Left ventricle myocardium superior (tissue), 1 donor: Measurements from ENCODE around the gene ING4. TPM values are rescaled to one million over a fixed set of nuclear protein-coding genes. Genes with fewer than 3 reads are reported as not detected.

Source experiments
- ATAC-seq: fragments of 200-7000 bp; cut with Tn5 transposase; one replicate; pipeline ENCODE4 v1.9.1; 2020; ENCODE audit warnings: mild to moderate bottlenecking, moderate library complexity
- DNase-seq: peaks from one replicate; pipeline ENCODE4 v3.0.0-alpha.2; 2020
- intact Hi-C: fragments of 100-400 bp; cut with micrococcal nuclease; formaldehyde crosslinking; loops from one replicate; pipeline ENCODE4 v1.11.0; 2022
- total RNA-seq: library from RNA; stranded (reverse); fragmentation: NEBNext Ultra II Directional; extraction: Animal tissue kit (Norgen Biotek cat#: 25700); gene quantifications from one replicate; pipeline ENCODE4 v1.2.1, GENCODE V29; 2021
- donor health status: DM: no; HTN: yes; CAD: no; lungs with severe emphysema.

The ING4 gene
- total RNA-seq, 1 donor from 2014 or later = 30.1 TPM

GRCh38 chr12:6641131-6641530, 21.8 kb downstream of the ING4 start:
- DNase-seq (no peak), ATAC-seq (no peak)
- intact Hi-C loops = no loop called here

DNA sequence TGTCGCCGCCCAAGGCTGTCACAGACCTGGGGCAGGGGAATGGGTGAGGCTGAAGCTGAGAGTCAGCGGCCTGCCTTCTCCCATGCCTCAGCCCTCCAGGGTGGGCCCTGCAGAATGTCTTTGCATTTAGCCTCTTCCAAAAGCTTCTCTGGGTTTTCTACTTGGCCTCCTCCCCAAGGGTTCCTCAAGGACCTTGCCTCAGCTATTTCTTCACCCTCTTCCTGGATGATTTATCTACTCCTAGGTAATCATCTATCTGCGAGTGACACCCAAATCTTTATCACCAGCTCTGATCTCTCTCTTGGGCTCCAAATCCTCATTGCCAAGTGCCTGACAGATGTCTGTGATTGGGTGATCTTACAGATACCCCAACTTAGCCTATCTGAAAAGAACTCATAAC, 22.4 kb downstream of the ING4 start:
- no peak for ATAC-seq
- no peak for DNase-seq
- intact Hi-C loops = no loop called here

GRCh38 chr12:6639151-6639801, 23.6 kb downstream of the ING4 start:
- ATAC-seq (no peak), DNase-seq (no peak)
- intact Hi-C loops = no loop called here

DNA sequence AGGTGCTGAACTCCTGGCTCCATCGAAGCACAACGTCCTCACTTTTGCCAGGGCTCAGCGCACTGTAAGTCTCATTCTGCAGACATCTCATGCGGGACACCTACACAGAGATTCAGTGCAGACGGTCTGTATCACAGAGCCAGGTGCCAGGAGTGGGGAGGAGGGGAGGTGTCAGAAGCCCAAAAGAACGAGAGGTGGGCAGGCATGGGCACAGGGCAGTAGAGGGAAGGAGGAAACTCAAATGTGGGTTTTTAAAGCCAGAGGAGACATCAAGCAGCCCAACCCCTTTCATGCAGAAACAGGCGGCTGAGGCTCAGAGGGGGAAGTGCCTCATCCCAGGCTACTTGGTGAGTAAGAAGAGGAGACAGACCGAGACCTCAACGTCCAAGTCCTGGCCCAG, 24.6 kb downstream of the ING4 start:
- intact Hi-C loops = no loop called here
- ATAC-seq (peak; percentile 12), DNase-seq (no peak)

GRCh38 chr12:6635856-6636531, 26.9 kb downstream of the ING4 start, which contains the start of gene LPAR5:
LPAR5 (minus strand) TSS chr12:6635959; CDS start chr12:6621248, 14,711 bp downstream.
- no peak for DNase-seq
- peak; percentile 44 for ATAC-seq

GRCh38 chr12:6635375-6635855, 27.5 kb downstream of the ING4 start:
- no peak for ATAC-seq
- DNase-seq = no peak
- intact Hi-C loops = no loop called here

More at GRCh38 chr12:6635856-6636531, 26.9 kb downstream of the ING4 start, which contains the start of gene LPAR5:
- intact Hi-C loops = no loop called here

DNA sequence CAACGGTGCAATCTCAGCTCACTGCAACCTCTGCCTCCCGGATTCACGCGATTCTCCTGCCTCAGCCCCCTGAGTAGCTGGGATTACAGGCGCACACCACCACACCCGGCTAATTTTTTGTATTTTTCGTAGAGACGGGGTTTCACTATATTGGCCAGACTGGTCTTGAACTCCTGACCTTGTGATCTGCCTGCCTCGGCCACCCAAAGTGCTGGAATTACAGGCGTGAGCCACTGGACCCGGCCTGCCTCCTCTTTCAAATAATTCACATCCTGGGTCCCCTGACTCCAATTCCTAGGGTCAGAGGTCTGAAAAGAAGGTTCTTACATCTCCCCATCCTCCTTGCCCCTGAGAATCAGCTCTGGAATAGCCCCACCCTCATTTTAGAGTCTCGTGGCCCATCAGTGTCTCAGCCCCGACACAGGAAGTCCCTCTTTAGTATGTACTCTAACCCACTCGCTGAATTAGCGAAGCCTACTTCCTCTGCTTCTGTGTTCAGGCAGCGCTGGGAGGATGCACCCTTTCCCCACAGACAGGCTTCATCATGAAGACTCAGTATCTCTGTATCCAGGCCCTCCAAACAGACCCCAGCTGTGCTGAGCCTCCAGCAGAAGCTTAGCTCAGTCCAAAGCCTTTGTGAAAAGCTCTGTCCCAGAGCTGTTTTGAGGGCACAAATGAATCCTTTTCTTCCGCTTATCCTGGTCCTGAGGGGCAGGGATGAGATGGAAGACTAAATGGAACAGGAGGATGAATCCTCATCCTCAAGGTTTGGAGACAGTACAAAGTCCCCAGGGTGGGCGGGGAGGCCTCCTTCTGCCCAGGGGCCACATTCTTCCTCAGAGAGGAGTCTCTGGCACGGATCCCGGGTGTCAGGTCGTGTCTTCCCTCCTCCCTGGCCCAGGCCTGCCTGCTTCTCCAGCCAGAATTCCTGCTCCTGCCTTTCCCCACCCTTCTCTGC, 30.6 kb downstream of the ING4 start:
- DNase-seq = no peak
- ATAC-seq = peak; percentile 41
- intact Hi-C loops = no loop called here

DNA sequence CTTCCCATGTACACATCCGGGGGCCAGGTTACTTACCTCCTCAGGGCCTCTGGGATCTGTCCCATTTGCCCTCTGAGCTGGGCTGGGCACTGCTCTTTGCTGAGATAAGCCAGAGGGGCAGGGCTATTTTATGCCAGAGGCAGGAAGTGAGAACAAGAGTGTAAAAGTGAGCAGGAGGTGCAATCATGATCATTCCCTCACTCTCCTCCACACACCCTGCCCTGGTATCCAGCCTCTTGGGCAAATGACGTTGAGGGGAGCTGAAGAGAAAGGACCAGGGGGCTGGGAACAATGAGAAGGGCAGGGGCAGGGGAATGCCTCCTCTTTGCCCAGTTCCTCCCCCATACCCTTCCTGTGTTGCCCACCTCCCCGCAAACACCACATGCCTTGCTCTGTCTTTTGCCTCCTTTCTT, 31.4 kb downstream of the ING4 start:
- intact Hi-C loops = no loop called here
- ATAC-seq (peak; percentile 87), DNase-seq (peak; percentile 52)

- intact Hi-C loops = no loop called here
- ATAC-seq (peak; percentile 7), DNase-seq (no peak)
These were observed 32.2 kb downstream of the ING4 start for GRCh38 chr12:6630736-6631135.

- intact Hi-C loops = no loop called here
- DNase-seq = no peak
- no peak for ATAC-seq
These were observed 35.3 kb downstream of the ING4 start for GRCh38 chr12:6627616-6628015.

- DNase-seq (no peak), ATAC-seq (no peak)
- intact Hi-C loops = no loop called here
These were observed 36.1 kb downstream of the ING4 start for GRCh38 chr12:6626654-6627283.

DNA sequence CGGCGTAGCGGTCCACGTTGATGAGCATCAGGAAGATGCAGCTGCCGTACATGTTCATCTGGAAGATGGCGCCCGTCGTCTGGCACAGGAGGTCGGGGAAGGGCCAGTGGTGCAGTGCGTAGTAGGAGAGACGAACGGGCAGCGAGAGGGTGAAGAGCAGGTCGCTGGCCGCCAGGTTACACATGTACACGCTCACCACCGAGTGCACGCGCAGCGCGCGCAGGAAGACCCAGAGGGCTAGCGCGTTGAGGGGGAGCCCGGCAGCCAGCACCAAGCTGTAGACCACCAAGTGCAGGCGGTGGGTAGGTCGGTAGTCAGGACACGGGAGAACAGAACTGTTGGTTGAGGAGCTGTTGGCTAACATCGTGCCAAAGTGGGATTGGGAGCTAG, 42.0 kb downstream of the ING4 start:
- no peak for ATAC-seq
- intact Hi-C loops = no loop called here

GRCh38 chr12:6620137-6620884, 42.6 kb downstream of the ING4 start:
- ATAC-seq = peak; percentile 37
- intact Hi-C loops = no loop called here

More for the DNA sequence above, 42.0 kb downstream of the ING4 start:
- DNase-seq = no peak

DNA sequence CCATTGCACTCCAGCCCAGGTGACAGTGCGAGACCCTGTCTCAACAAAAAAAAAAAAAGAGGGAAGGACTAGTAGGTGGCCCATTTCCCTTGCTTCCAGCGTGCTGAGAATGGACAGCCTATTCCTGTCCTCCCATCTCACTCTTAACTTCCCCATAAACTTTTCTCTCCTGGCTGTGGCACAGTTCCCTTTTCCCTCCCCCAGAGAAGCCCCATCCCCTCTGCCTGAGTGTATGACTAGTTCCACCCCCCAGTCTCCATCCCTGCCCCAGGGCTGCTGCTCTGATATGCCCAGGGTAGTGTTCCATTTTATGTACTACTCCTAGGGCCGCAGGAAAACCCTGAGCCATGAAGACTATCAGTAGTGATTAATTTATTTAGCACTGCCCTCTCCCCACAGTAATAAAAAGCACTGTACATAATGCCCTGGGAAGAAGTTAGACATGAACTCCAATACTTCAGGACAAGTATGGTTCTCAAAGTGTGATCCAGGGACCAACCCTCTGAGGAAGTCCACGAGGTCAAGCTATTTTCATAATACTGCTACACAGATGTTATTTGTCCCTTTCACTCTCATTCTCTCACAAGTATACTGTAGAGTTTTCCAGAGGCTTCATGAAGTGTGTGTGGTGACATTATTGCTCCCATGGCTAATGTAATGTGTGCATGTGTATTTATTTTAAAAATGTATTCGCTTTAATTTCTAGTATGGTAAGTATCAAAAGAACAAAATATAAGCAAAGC, 44.3 kb downstream of the ING4 start:
- no peak for ATAC-seq
- no peak for DNase-seq
- intact Hi-C loops = no loop called here

More at GRCh38 chr12:6620137-6620884, 42.6 kb downstream of the ING4 start:
- DNase-seq = peak; percentile 72

GRCh38 chr12:6615802-6616201, 47.1 kb downstream of the ING4 start:
- DNase-seq (no peak), ATAC-seq (no peak)
- intact Hi-C loops = no loop called here

DNA sequence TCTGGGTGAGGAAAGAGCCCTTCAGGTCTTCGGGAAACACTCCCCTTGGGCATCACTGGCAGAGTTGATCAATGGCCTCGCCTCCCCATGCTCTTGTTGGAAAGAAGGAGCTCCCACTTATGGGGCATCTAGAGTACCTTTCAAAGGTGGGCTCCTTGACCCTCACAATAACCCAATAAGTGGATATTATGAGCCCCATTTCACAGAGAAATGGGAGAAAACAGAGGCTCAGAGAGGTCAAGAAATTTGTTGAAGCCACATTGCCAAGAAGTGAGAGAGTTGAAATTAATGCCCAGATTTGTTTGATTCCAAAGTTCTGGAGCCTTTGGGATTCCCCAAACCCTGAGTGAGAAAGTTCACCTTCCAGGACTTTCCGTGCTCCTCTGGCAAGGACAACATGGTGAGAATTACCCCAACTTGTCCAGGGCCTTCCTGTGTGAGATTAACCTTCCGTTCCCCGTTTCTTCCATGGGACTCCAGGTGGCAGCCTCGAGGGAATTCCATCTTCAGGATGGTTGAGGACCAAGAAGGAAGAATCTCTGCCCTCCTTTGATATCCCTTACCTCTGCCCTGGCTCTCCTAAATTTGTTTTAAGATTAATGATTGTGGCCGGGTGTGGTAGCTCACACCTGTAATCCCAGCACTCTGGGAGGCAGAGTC, 48.3 kb downstream of the ING4 start:
- intact Hi-C loops = no loop called here
- ATAC-seq = no peak
- DNase-seq = no peak

DNA sequence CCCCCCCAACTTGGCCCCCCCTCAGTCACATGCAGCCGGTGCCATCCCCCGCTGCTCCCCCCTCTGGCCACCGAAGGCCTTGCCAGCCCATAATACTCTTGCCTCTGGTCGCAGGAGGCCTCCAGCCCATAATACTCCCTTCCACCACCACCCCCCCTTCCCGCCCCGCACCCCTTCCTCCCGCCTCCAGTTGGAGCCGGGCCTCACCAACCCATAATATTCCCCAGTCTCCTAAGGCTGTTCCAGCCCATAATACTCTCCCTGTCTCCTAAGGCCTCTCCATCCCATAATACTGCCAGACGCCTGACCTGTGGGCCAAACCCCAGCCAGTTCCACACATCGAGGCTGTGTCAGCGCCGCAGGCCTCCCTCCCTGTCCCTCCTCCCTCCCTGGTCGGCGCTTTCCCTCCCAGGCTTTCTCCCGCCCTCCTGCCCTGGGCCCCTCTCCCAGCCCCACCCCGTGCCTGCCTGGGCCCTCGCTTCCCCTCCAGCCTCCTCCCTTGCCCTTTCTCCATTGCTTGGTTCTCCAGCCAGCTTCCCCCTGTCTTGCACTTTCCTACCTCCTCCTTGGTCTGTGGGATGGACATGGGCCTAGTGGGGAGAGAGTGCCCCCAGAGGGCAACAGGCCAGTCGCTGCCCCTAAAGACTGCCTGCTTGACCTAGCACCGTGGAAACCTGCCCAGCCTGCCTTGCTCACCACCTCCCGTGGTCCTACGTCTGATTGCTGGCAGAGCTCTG, 49.0 kb downstream of the ING4 start:
- ATAC-seq (peak; percentile 82), DNase-seq (peak; percentile 92)
- intact Hi-C loops = no loop called here
